ENCODE data around the gene PDIA5. TPM values are rescaled to one million over a fixed set of nuclear protein-coding genes. Genes with fewer than 3 reads are reported as not detected.

Gene PDIA5
- polyA plus RNA-seq, 1 donor (not counting 4 experiments of a cell fraction or from before 2014, with no cell fraction given): 29.8 TPM

- dilution Hi-C loops (cut with MboI; ENCODE audit: extremely low pct_ligation_motif_present, low sequenced_read_pairs): no loop called here
- Histone ChIP-seq H3K79me2 (ENCODE audit: control insufficient read depth, insufficient read depth, low read length) (peaks cover 25% of the 10 kb centered on the region), H3K4me3 (ENCODE audit: control insufficient read depth in 2 of 3, extremely low read depth in 1 of 3, insufficient read depth in 2 of 3, low read depth in 1 of 3, low read length in 3 of 3) (no peak overlapping the region), H2AFZ (ENCODE audit: control insufficient read depth, low read length) (no peak overlapping the region), H3K27ac (ENCODE audit: control insufficient read depth, insufficient read depth, low read length) (no peak overlapping the region), H3K4me1 (ENCODE audit: control insufficient read depth, extremely low read depth, insufficient read depth, low read length) (peaks cover 22% of the 10 kb centered on the region), H3K4me2 (ENCODE audit: control insufficient read depth, extremely low read depth, insufficient read depth, low read depth, low read length) (no peak overlapping the region), H4K20me1 (ENCODE audit: control insufficient read depth, extremely low read depth, insufficient read depth, low read length) (peaks cover 7% of the 10 kb centered on the region), H3K9me1 (ENCODE audit: control insufficient read depth, extremely low read depth, insufficient read depth, low read length) (no peaks in the 10 kb centered on the region), H3K9me3 (ENCODE audit: control insufficient read depth, low read depth, low read length) (no peaks in the 10 kb centered on the region), H3K36me3 (ENCODE audit: control insufficient read depth in 2 of 2, extremely low read depth in 1 of 2, insufficient read depth in 2 of 2, low read length in 2 of 2) (no peaks in the 10 kb centered on the region), H3K9ac (ENCODE audit: control insufficient read depth, extremely low read depth, insufficient read depth, low read length) (no peak overlapping the region), H3K27me3 (ENCODE audit: control insufficient read depth, extremely low read depth, insufficient read depth, low read length) (no peaks in the 10 kb centered on the region)
- FAIRE-seq: no peak
- TF ChIP-seq CTCF (optimal IDR thresholded peaks at IDR 0.05 in 1 of 3, IDR thresholded peaks at IDR 0.05 in 1 of 3, conservative IDR thresholded peaks at IDR 0.05 in 1 of 3; ENCODE audit: extremely low read depth in 1 of 3, insufficient read depth in 2 of 3, low read length in 3 of 3) (no peak), EZH2 (IDR thresholded peaks at IDR 0.05; ENCODE audit: low read length) (no peak)
- DNase-seq (ENCODE audit: low read depth, low spot score): no peak
Observed at GRCh38 chr3:123064506-123064905, 2.3 kb upstream of the PDIA5 start.

- no peak overlapping the region for H3K4me3 ChIP-seq (ENCODE audit: control insufficient read depth in 2 of 3, extremely low read depth in 1 of 3, insufficient read depth in 2 of 3, low read depth in 1 of 3, low read length in 3 of 3)
- no peaks in the 10 kb centered on the region for H3K9me1 ChIP-seq (ENCODE audit: control insufficient read depth, extremely low read depth, insufficient read depth, low read length)
- TF ChIP-seq EZH2 (IDR thresholded peaks at IDR 0.05; ENCODE audit: low read length) (no peak), CTCF (optimal IDR thresholded peaks at IDR 0.05 in 1 of 3, IDR thresholded peaks at IDR 0.05 in 1 of 3, conservative IDR thresholded peaks at IDR 0.05 in 1 of 3; ENCODE audit: extremely low read depth in 1 of 3, insufficient read depth in 2 of 3, low read length in 3 of 3) (no peak)
- dilution Hi-C loops (cut with MboI; ENCODE audit: extremely low pct_ligation_motif_present, low sequenced_read_pairs): no loop called here
- no peak overlapping the region for H3K4me2 ChIP-seq (ENCODE audit: control insufficient read depth, extremely low read depth, insufficient read depth, low read depth, low read length)
- peaks cover 22% of the 10 kb centered on the region for H3K4me1 ChIP-seq (ENCODE audit: control insufficient read depth, extremely low read depth, insufficient read depth, low read length)
- no peak overlapping the region for H3K9ac ChIP-seq (ENCODE audit: control insufficient read depth, extremely low read depth, insufficient read depth, low read length)
- no peaks in the 10 kb centered on the region for H3K36me3 ChIP-seq (ENCODE audit: control insufficient read depth in 2 of 2, extremely low read depth in 1 of 2, insufficient read depth in 2 of 2, low read length in 2 of 2)
- no peaks in the 10 kb centered on the region for H3K27me3 ChIP-seq (ENCODE audit: control insufficient read depth, extremely low read depth, insufficient read depth, low read length)
- H3K79me2 ChIP-seq (ENCODE audit: control insufficient read depth, insufficient read depth, low read length): peaks cover 29% of the 10 kb centered on the region
- H3K27ac ChIP-seq (ENCODE audit: control insufficient read depth, insufficient read depth, low read length): no peak overlapping the region
- H2AFZ ChIP-seq (ENCODE audit: control insufficient read depth, low read length): no peak overlapping the region
- peaks cover 7% of the 10 kb centered on the region for H4K20me1 ChIP-seq (ENCODE audit: control insufficient read depth, extremely low read depth, insufficient read depth, low read length)
- peak; percentile 56 for FAIRE-seq
- no peaks in the 10 kb centered on the region for H3K9me3 ChIP-seq (ENCODE audit: control insufficient read depth, low read depth, low read length)
- no peak for DNase-seq (ENCODE audit: low read depth, low spot score)
Observed at GRCh38 chr3:123064914-123065313, 1.9 kb upstream of the PDIA5 start.

All from keratinocyte (primary cell).